GM21723 (cell line): Measurements from ENCODE around the gene INSIG1.

Source experiments
- ATAC-seq: cut with Tn5 transposase; IDR thresholded peaks from one replicate; pipeline ENCODE4 v1.9.1; 2021; ENCODE audit warnings: mild to moderate bottlenecking, moderate library complexity; ENCODE audit not compliant: unreplicated experiment

The INSIG1 gene

GRCh38 chr7:155284496-155285274 is 13.0 kb upstream of the INSIG1 start:
- ATAC-seq: no peak

- no peak for ATAC-seq
These were observed 12.3 kb upstream of the INSIG1 start for GRCh38 chr7:155285423-155285822.

- ATAC-seq: no peak
These were observed 11.8 kb upstream of the INSIG1 start for GRCh38 chr7:155285833-155286232.

GRCh38 chr7:155286686-155287085 is 11.0 kb upstream of the INSIG1 start:
- no peak for ATAC-seq

GRCh38 chr7:155287284-155287935 is 10.3 kb upstream of the INSIG1 start:
- ATAC-seq: no peak

- no peak for ATAC-seq
These were observed 9.6 kb upstream of the INSIG1 start for GRCh38 chr7:155288055-155288454.

GRCh38 chr7:155289107-155289506 is 8.6 kb upstream of the INSIG1 start:
- no peak for ATAC-seq

GRCh38 chr7:155289949-155290501 is 7.7 kb upstream of the INSIG1 start:
- ATAC-seq: no peak

- no peak for ATAC-seq
These were observed 6.6 kb upstream of the INSIG1 start for GRCh38 chr7:155291045-155291530.

- no peak for ATAC-seq
These were observed 5.9 kb upstream of the INSIG1 start for GRCh38 chr7:155291729-155292128.

- ATAC-seq: no peak
These were observed 4.9 kb upstream of the INSIG1 start for GRCh38 chr7:155292680-155293226.

GRCh38 chr7:155293721-155294510 is 3.8 kb upstream of the INSIG1 start:
- ATAC-seq: no peak

- ATAC-seq: no peak
These were observed 3.2 kb upstream of the INSIG1 start for GRCh38 chr7:155294511-155294778.

- no peak for ATAC-seq
These were observed 2.2 kb upstream of the INSIG1 start for GRCh38 chr7:155295511-155295910.

- no peak for ATAC-seq
These were observed 1.5 kb upstream of the INSIG1 start for GRCh38 chr7:155296006-155296787.

- ATAC-seq: peak; percentile 24
These were observed 726 bp upstream of the INSIG1 start for GRCh38 chr7:155296788-155297516.

GRCh38 chr7:155298288-155298833 is 683 bp downstream of the INSIG1 start:
- ATAC-seq: peak; percentile 2

- ATAC-seq: peak; percentile 74
These were observed 1.3 kb downstream of the INSIG1 start for GRCh38 chr7:155298834-155299534.
